Lung microvascular endothelial cell (primary cell): ENCODE results near the gene BCKDK. TPM values are rescaled to one million over a fixed set of nuclear protein-coding genes. Genes with fewer than 3 reads are reported as not detected.
"Not testable (repeated sequence)": the region's sequence is repeated elsewhere in the genome, so short reads cannot be mapped to it uniquely, and the experiment has no call there.

Experiments used
- DNase-seq, 2 donors: peaks; one replicate each; pipeline versions ENCODE4 v3.0.0 to v3.0.0-alpha.2; 2010; ENCODE audit warnings: low read depth in 2 of 2
- total RNA-seq: library from RNA; depleted of rRNA; stranded (reverse); fragments of >200 nt; gene quantifications from 2 replicates; pipeline ENCODE4 v1.2.1, GENCODE V29; 2014

BCKDK gene
- total RNA-seq, 1 donor from 2014 or later: 12.3 TPM

DNA sequence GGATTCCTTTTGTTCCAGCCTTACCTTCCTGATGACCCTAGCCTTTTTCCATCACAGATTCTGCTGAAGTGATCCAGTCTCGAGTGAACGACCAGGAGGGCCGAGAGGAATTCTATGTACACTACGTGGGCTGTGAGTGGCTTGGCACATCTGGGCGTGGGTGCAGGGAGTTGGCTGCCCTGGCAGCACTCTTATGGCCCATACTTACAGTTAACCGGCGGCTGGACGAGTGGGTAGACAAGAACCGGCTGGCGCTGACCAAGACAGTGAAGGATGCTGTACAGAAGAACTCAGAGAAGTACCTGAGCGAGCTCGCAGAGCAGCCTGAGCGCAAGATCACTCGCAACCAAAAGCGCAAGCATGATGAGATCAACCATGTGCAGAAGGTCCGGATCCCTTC, 11.9 kb downstream of the BCKDK start:
- no peak for DNase-seq

- no peak for DNase-seq
These were observed 17.7 kb downstream of the BCKDK start for GRCh38 chr16:31125844-31126243.

DNA sequence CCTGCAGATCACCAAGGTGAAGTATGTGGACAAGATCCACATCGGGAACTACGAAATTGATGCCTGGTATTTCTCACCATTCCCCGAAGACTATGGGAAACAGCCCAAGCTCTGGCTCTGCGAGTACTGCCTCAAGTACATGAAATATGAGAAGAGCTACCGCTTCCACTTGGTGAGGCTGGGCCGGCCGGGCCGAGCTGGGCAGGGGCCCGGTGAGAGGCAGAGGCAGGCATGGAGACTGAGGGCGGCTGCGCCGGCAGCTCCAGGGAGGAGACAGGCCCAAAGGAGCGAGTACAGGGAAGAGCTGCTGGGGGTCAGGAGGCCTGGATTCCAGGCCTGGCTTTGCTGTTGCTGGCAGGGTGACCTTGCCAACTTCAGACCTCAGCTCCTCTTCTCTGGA, 19.0 kb downstream of the BCKDK start:
- no peak for DNase-seq

DNA sequence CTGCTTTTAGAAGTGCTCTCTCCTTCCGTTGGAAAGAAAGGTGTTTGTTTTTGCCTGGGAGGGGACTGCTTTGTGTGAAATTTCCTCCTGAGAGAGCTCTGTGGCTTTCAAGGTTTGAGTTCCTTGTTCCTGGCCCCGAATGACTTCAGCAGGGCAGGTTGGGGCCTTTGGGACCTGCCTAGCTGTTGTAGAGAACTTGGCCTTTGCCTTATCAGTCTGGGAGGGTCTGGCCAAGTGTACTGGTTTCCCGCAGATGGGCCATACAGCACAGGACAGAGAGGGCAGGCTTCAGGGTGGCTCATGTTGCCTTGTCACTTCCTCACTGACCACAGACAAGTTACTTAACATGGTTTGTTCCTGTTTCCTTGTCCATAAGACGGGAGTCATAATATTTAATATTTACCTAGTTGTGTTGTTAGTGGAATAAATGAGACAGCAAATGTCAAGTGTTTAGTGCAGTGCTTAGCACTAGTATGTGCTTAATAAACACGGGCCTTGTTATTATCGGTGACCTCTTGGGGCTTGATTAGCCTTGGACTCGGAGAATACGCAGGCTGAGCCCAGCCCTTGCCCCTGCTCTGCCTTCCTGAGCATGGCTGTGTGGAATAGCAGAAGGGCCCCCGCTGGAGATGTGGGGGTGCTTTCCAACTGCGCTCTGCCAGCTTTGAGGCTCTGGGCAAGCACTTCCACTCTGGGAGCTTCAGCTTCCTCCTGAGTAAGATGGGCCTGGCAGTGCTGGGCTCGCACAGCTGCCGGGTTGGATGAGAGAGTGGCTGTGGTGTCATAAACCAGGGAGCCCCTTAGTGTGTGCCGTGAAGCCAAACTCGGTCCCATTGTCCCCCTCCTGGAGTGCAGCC, 20.8 kb downstream of the BCKDK start:
- DNase-seq: peak in 1 of 2 donors; percentile 41

DNA sequence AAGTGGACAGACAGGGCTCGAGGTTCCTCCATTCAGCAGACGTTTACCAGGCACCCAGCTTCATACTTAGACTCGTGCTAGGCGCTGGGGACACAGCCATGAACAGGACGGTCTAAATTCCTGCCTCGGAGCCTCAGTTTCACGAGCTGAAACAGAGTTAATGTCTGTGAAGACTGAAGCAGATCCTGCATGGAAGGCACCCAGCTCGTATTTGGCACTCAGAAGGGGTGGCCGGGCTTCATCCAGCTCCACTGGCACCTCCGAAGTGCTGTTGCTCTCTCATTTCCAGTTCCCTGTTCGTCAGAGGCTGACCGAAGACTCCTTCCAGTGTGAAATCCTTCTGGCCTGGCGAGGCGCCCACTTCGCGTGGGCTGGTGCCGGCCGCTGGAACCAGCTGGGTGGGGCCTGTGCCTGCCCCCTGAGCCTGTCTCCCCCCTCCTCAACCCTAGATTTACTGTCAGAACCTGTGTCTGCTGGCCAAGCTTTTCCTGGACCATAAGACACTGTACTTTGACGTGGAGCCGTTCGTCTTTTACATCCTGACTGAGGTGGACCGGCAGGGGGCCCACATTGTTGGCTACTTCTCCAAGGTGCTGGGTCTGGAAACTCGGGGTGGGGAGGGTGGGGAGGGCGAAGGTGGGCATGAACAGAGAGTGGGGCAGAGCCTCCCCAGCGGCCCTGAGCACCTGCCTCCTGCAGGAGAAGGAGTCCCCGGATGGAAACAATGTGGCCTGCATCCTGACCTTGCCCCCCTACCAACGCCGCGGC, 21.6 kb downstream of the BCKDK start:
- no peak for DNase-seq

DNA sequence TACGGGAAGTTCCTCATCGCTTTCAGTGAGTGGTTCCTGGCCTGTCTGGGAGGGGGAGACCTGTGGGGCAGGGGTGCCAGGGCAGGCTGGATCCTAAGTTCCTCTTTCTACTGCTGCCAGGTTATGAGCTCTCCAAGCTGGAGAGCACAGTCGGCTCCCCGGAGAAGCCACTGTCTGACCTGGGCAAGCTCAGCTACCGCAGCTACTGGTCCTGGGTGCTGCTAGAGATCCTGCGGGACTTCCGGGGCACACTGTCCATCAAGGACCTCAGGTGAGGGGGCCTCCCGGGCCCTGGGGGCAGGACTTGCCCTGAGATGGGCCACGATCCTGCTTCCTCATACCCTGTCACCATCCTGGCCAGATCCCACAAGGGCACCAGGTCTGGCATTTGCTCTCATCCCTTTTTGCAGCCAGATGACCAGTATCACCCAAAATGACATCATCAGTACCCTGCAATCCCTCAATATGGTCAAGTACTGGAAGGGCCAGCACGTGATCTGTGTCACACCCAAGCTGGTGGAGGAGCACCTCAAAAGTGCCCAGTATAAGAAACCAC, 22.2 kb downstream of the BCKDK start:
- DNase-seq: no peak

DNA sequence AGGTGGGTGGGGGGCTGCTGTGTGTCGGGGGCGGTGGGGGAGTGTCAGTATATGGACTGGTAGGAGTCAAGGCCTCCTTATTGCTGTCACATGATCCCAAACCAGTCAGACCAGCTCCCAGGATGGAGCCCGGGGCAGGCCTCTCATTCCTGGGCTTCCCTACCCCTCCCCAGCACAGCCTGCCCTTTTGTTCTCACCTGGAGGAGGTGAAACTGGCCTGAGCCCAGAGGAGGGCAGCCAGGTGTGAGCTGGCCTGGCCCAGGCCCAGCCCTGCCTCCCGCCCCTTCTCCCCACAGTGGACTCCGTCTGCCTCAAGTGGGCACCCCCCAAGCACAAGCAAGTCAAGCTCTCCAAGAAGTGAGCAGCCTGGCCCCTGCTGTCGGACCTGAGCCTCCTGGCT, 22.7 kb downstream of the BCKDK start:
- no peak for DNase-seq

DNA sequence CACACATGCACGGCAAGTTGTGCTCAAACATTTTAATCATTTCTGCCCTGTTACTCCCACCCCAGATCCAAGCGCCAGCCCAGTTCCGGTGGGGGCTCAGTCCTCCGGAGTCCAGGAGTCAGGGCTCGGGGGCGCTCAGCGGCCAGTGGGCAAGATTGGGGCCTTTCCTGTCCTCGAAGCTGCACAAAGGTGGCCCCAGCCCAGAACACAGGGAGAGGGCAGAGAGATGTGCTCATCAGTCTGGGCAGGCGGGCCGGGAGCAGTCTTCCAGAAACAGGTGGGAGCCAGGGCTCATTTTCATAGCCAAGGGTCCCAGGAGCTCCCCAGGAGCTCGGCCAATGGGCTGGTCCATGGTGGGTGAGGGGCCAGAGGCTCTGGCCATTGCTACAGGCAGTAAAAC, 23.2 kb downstream of the BCKDK start:
- no peak for DNase-seq

GRCh38 chr16:31131841-31132271, 23.7 kb downstream of the BCKDK start:
- no peak for DNase-seq

DNA sequence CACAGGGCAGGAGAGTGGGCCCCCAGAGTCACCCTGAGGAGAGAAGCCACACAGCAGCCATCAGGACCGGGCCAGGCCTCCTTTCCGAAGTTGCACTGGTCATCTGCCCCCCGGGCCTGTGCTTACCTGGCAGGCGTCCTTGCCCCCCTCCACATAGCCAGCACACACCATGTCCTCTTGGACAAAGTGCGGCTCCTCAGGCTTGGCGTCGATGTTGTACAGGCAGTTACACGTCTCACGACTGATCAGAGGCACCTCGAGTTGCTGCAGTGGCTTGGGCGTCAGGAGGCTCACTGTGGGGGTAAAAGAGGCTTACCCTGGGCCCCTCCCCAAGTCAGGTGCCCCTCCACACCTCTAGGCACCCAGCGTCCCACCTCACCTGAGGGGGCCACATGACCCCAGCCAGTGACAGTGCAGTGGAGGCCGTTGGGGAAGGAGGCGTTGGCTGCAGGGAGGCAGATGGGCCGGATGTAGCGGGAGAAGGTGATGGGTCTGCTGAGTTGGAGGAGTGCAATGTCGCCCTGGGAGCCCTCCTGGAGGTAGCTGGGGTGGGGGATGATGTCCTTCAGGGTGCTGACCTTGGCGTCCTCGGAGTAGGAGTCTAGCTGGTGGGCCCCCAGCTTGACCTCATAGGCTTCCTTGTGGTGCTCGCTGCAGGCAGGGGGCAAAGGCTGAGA, 24.3 kb downstream of the BCKDK start:
- DNase-seq: no peak

GRCh38 chr16:31133046-31133501, 24.9 kb downstream of the BCKDK start:
- no peak for DNase-seq

DNA sequence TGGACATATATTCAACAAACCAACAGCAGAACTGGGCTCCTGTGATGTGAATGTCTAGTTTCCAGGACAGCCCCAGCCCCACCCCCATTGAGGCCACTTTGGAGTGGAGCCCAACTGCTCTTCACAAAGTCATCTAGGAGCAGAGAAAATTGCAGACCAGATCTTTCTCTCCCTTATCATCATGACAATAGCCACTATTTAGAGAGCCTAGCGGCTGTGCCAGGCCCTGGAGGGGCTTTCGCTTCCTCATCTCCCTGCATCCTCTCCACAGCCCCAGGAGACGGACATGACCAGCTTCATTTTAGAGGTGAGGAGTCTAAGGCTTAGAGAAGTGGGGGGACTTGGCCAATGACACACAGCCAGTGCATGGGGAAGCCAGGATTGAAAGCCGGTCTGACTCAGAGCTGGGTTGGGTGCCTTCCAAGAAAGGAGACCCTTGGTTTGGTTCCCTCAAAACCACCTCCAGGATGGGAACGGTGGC, 25.9 kb downstream of the BCKDK start:
- no peak for DNase-seq

- no peak for DNase-seq
These were observed 26.7 kb downstream of the BCKDK start for GRCh38 chr16:31134625-31135534.

GRCh38 chr16:31135535-31136286, 27.5 kb downstream of the BCKDK start, which contains the start of gene PRSS8:
Gene PRSS8 (minus strand): TSS chr16:31135727. CDS start chr16:31135498, 229 bp downstream.
- DNase-seq: no peak

DNA sequence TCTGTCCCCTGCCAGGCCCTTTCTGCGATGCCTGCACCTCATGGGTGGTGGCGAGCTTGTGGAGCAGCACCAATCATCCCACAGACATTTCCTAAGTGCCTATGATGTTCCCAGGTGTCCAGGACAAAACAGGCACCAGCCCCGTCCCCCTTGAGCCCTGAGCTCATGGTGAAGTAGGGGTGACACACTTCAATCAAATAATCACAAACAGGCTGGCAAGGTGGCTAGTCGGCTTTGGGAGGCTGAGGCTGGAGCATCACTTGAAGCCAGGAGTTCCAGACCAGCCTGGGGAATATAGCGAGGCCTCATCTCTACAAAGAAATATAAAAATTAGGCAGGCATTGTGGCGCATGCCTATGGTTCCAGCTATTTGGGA, 28.1 kb downstream of the BCKDK start:
- no peak for DNase-seq

GRCh38 chr16:31136822-31137499, 28.8 kb downstream of the BCKDK start:
- not testable (repeated sequence) for DNase-seq

- DNase-seq: peak in 1 of 2 donors; percentile 56
These were observed 30.7 kb downstream of the BCKDK start for GRCh38 chr16:31138621-31139578.

GRCh38 chr16:31141071-31141469, 32.9 kb downstream of the BCKDK start:
- DNase-seq: not testable (repeated sequence)
